PC-3 (cell line): ENCODE data around the gene YWHAG.

Experiments
- CTCF ChIP-seq: fragments of 300-600 bp; sonication (generic); conservative IDR thresholded peaks from 2 replicates; pipeline ENCODE4 v1.5.1; 2017; ENCODE audit warnings: antibody characterized with exemption, low read depth, mild to moderate bottlenecking, low read length
- EZH2 ChIP-seq: fragments of 300-600 bp; sonication (generic); IDR thresholded peaks from one replicate; pipeline ENCODE4 v1.6.1; 2017; ENCODE audit warnings: antibody characterized with exemption, mild to moderate bottlenecking, low read length; ENCODE audit not compliant: unreplicated experiment
- EZH2phosphoT487 ChIP-seq: fragments of 300-600 bp; sonication (generic); IDR thresholded peaks from 2 replicates; pipeline ENCODE4 v1.6.1; 2018; ENCODE audit warnings: mild to moderate bottlenecking, antibody characterized with exemption, low read length, borderline replicate concordance

- TF ChIP-seq CTCF (no peak), EZH2 (no peak), EZH2phosphoT487 (no peak)
Measured at GRCh38 chr7:76352193-76352592, 6.6 kb downstream of the YWHAG start.
